OCI-LY1 (cell line): ENCODE results near the gene PTPRG.

Source experiments
- H2AFZ ChIP-seq: fragments of 200-600 bp; sonication (generic), shearing (Covaris generic); 2 replicates; pipeline ENCODE4 v1.6.0; 2014; ENCODE audit warnings: antibody characterized with exemption, mild to moderate bottlenecking, low read length
- H3F3A ChIP-seq: fragments of 200-600 bp; sonication (generic), shearing (Covaris generic); 2 replicates; pipeline ENCODE4 v1.6.0; 2014; ENCODE audit warnings: mild to moderate bottlenecking, antibody characterized with exemption, low read length, moderate library complexity; ENCODE audit not compliant: insufficient read depth
- H3K27ac ChIP-seq: fragments of 200-600 bp; sonication (generic); 2 replicates; pipeline ENCODE4 v1.5.1; 2014; ENCODE audit warnings: low read length, mixed run types, mild to moderate bottlenecking, low read depth; ENCODE audit not compliant: poor library complexity, severe bottlenecking
- H3K27me3 ChIP-seq: fragments of 200-600 bp; sonication (generic); 2 replicates; pipeline ENCODE4 v1.6.0; 2014; ENCODE audit warnings: antibody characterized with exemption, mild to moderate bottlenecking, low read length, moderate library complexity; ENCODE audit not compliant: insufficient read depth
- H3K36me3 ChIP-seq: fragments of 200-600 bp; sonication (generic); 2 replicates; pipeline ENCODE4 v1.6.1; 2014; ENCODE audit warnings: mild to moderate bottlenecking, antibody characterized with exemption, low read length, moderate library complexity, mixed read lengths; ENCODE audit not compliant: insufficient read depth
- H3K4me1 ChIP-seq: fragments of 200-600 bp; sonication (generic); 2 replicates; pipeline ENCODE4 v1.5.1; 2014; ENCODE audit warnings: mild to moderate bottlenecking, low read length, moderate library complexity; ENCODE audit not compliant: insufficient read depth, severe bottlenecking
- H3K4me2 ChIP-seq: fragments of 200-600 bp; sonication (generic), shearing (Covaris generic); 2 replicates; pipeline ENCODE4 v1.6.1; 2014; ENCODE audit warnings: low read length
- H3K4me3 ChIP-seq: fragments of 200-600 bp; sonication (generic); 2 replicates; pipeline ENCODE4 v1.5.1; 2014; ENCODE audit warnings: low read length, low read depth, mild to moderate bottlenecking, mixed read lengths; ENCODE audit not compliant: poor library complexity, severe bottlenecking
- H3K79me2 ChIP-seq: fragments of 200-600 bp; shearing (Covaris generic); 2 replicates; pipeline ENCODE4 v1.6.1; 2016; ENCODE audit warnings: mixed run types, low read length, mixed read lengths; ENCODE audit not compliant: insufficient read depth
- H3K9ac ChIP-seq: fragments of 200-600 bp; sonication (generic), shearing (Covaris generic); 2 replicates; pipeline ENCODE4 v1.6.1; 2014; ENCODE audit warnings: mild to moderate bottlenecking, low read length, mixed read lengths
- H3K9me2 ChIP-seq: fragments of 200-600 bp; sonication (generic), shearing (Covaris generic); 2 replicates; pipeline ENCODE4 v1.6.1; 2014; ENCODE audit warnings: low read depth, mild to moderate bottlenecking, low read length, mixed read lengths
- H3K9me3 ChIP-seq: fragments of 200-600 bp; shearing (Covaris generic); 2 replicates; pipeline ENCODE4 v1.6.1; 2014; ENCODE audit warnings: low read length, mixed read lengths
- H4K20me1 ChIP-seq: fragments of 200-600 bp; sonication (generic), shearing (Covaris generic); 2 replicates; pipeline ENCODE4 v1.6.0; 2016; ENCODE audit warnings: mild to moderate bottlenecking, low read length; ENCODE audit not compliant: insufficient read depth
- CTCF ChIP-seq: fragments of 200-600 bp; sonication (generic), shearing (Covaris generic); IDR thresholded peaks from 2 replicates; pipeline ENCODE4 v1.5.1; 2017; ENCODE audit warnings: mild to moderate bottlenecking, antibody characterized with exemption, low read length, moderate library complexity, mixed read lengths
- EZH2 ChIP-seq: fragments of 200-600 bp; sonication (generic), shearing (Covaris generic); IDR thresholded peaks from 2 replicates; pipeline ENCODE4 v1.8.0; 2017; ENCODE audit warnings: borderline replicate concordance, mixed run types, mild to moderate bottlenecking, antibody characterized with exemption, low read length, moderate library complexity, mixed read lengths

Gene PTPRG

GRCh38 chr3:62261736-62262135, 700.4 kb downstream of the PTPRG start:
- H3K27me3 ChIP-seq: no peaks in the 10 kb centered on the region
- H3K4me1 ChIP-seq: no peaks in the 10 kb centered on the region
- no peaks in the 10 kb centered on the region for H4K20me1 ChIP-seq
- no peaks in the 10 kb centered on the region for H3F3A ChIP-seq
- no peaks in the 10 kb centered on the region for H3K9me2 ChIP-seq
- no peak overlapping the region for H3K4me2 ChIP-seq
- H3K27ac ChIP-seq: no peak overlapping the region
- H3K4me3 ChIP-seq: no peak overlapping the region
- H3K36me3 ChIP-seq: no peaks in the 10 kb centered on the region
- no peaks in the 10 kb centered on the region for H3K79me2 ChIP-seq
- no peak overlapping the region for H2AFZ ChIP-seq
- no peak overlapping the region for H3K9ac ChIP-seq
- H3K9me3 ChIP-seq: no peaks in the 10 kb centered on the region
- no peak for TF ChIP-seq EZH2
- no peak for TF ChIP-seq CTCF

- no peaks in the 10 kb centered on the region for H3K36me3 ChIP-seq
- TF ChIP-seq CTCF (no peak), EZH2 (no peak)
- no peaks in the 10 kb centered on the region for H3K9me3 ChIP-seq
- H3K9ac ChIP-seq: no peak overlapping the region
- H3K9me2 ChIP-seq: no peaks in the 10 kb centered on the region
- no peak overlapping the region for H3K27ac ChIP-seq
- no peak overlapping the region for H2AFZ ChIP-seq
- no peaks in the 10 kb centered on the region for H4K20me1 ChIP-seq
- H3K4me1 ChIP-seq: no peaks in the 10 kb centered on the region
- H3K79me2 ChIP-seq: no peaks in the 10 kb centered on the region
- no peaks in the 10 kb centered on the region for H3K27me3 ChIP-seq
- no peaks in the 10 kb centered on the region for H3F3A ChIP-seq
- H3K4me3 ChIP-seq: no peak overlapping the region
- no peak overlapping the region for H3K4me2 ChIP-seq
Observed at GRCh38 chr3:62265528-62265927, 704.2 kb downstream of the PTPRG start.

GRCh38 chr3:62266668-62267283, 705.4 kb downstream of the PTPRG start:
- Histone ChIP-seq H3K9me2 (no peaks in the 10 kb centered on the region), H3K36me3 (no peaks in the 10 kb centered on the region), H2AFZ (no peak overlapping the region), H3K27me3 (no peaks in the 10 kb centered on the region), H4K20me1 (no peaks in the 10 kb centered on the region), H3K4me2 (no peak overlapping the region), H3K4me3 (no peak overlapping the region), H3K79me2 (no peaks in the 10 kb centered on the region), H3F3A (no peaks in the 10 kb centered on the region), H3K9ac (no peak overlapping the region), H3K9me3 (no peaks in the 10 kb centered on the region), H3K27ac (no peak overlapping the region), H3K4me1 (no peaks in the 10 kb centered on the region)
- no peak for TF ChIP-seq CTCF
- no peak for TF ChIP-seq EZH2
